ENCODE data around the gene VEGFD.

VEGFD gene

GRCh38 chrX:15334561-15334960 is 49.7 kb downstream of the VEGFD start:
- H3K4me3 ChIP-seq (ENCODE audit: low read depth, low read length) = peak overlapping the region; percentile 89
- TF ChIP-seq, protein P1, sequence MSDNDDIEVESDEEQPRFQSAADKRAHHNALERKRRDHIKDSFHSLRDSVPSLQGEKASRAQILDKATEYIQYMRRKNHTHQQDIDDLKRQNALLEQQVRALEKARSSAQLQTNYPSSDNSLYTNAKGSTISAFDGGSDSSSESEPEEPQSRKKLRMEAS (IDR thresholded peaks at IDR 0.05; ENCODE audit: low read depth, low read length) = no peak
- TF ChIP-seq POLR2A (IDR thresholded peaks at IDR 0.05; ENCODE audit: extremely low read depth, insufficient read length) (no peak), MYC (IDR thresholded peaks at IDR 0.05; ENCODE audit: low read depth, low read length) (no peak), CTCF (IDR thresholded peaks at IDR 0.05; ENCODE audit: low read depth, low read length) (no peak)
- DNase-seq (ENCODE audit: low read depth) = no peak

DNA sequence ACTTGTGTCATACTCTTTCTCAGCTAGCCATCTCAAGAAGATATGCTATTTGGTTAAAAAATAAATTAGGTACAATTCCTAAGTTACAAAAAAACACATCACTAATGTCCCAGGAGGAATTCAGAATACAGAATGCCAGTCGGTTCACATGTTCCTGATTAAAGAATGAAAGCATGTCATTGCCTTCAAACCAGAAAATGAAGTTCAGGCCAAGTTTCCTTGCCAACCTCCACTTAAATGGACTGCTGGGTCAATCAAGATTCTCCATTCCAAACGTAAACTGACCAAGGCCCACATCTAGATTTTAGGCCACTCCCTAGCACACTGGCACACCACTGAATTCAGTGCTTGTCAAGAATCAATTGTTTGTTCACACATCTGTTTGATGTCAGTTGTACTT is 55.4 kb downstream of the VEGFD start:
- TF ChIP-seq MYC (IDR thresholded peaks at IDR 0.05; ENCODE audit: low read depth, low read length) (no peak), POLR2A (IDR thresholded peaks at IDR 0.05; ENCODE audit: extremely low read depth, insufficient read length) (no peak), CTCF (IDR thresholded peaks at IDR 0.05; ENCODE audit: low read depth, low read length) (no peak)
- TF ChIP-seq, protein P1 (IDR thresholded peaks at IDR 0.05; ENCODE audit: low read depth, low read length) = no peak
- DNase-seq (ENCODE audit: low read depth) = no peak
- H3K4me3 ChIP-seq (ENCODE audit: low read depth, low read length) = no peak overlapping the region

GRCh38 chrX:15328131-15328530 is 56.1 kb downstream of the VEGFD start:
- no peak overlapping the region for H3K4me3 ChIP-seq (ENCODE audit: low read depth, low read length)
- DNase-seq (ENCODE audit: low read depth) = no peak
- no peak for TF ChIP-seq MYC (IDR thresholded peaks at IDR 0.05; ENCODE audit: low read depth, low read length)
- TF ChIP-seq CTCF (IDR thresholded peaks at IDR 0.05; ENCODE audit: low read depth, low read length) = no peak
- TF ChIP-seq, protein P1 (IDR thresholded peaks at IDR 0.05; ENCODE audit: low read depth, low read length) = no peak
- TF ChIP-seq POLR2A (IDR thresholded peaks at IDR 0.05; ENCODE audit: extremely low read depth, insufficient read length) = no peak

GRCh38 chrX:15322472-15322871 is 61.7 kb downstream of the VEGFD start:
- TF ChIP-seq CTCF (IDR thresholded peaks at IDR 0.05; ENCODE audit: low read depth, low read length) (no peak), POLR2A (IDR thresholded peaks at IDR 0.05; ENCODE audit: extremely low read depth, insufficient read length) (no peak), MYC (IDR thresholded peaks at IDR 0.05; ENCODE audit: low read depth, low read length) (no peak)
- TF ChIP-seq, protein P1 (IDR thresholded peaks at IDR 0.05; ENCODE audit: low read depth, low read length) = no peak
- H3K4me3 ChIP-seq (ENCODE audit: low read depth, low read length) = no peak overlapping the region
- DNase-seq (ENCODE audit: low read depth) = no peak

- no peak overlapping the region for H3K4me3 ChIP-seq (ENCODE audit: low read depth, low read length)
- TF ChIP-seq CTCF (IDR thresholded peaks at IDR 0.05; ENCODE audit: low read depth, low read length) (no peak), POLR2A (IDR thresholded peaks at IDR 0.05; ENCODE audit: extremely low read depth, insufficient read length) (no peak)
- TF ChIP-seq, protein P1 (IDR thresholded peaks at IDR 0.05; ENCODE audit: low read depth, low read length) = no peak
- DNase-seq (ENCODE audit: low read depth) = no peak
These were observed 62.1 kb downstream of the VEGFD start for GRCh38 chrX:15322072-15322471.

- DNase-seq (ENCODE audit: low read depth) = peak; percentile 67
- TF ChIP-seq, protein P1 (IDR thresholded peaks at IDR 0.05; ENCODE audit: low read depth, low read length) = no peak
- no peak for TF ChIP-seq POLR2A (IDR thresholded peaks at IDR 0.05; ENCODE audit: extremely low read depth, insufficient read length)
- no peak for TF ChIP-seq CTCF (IDR thresholded peaks at IDR 0.05; ENCODE audit: low read depth, low read length)
- no peak for TF ChIP-seq MYC (IDR thresholded peaks at IDR 0.05; ENCODE audit: low read depth, low read length)
- no peak overlapping the region for H3K4me3 ChIP-seq (ENCODE audit: low read depth, low read length)
These were observed 62.8 kb downstream of the VEGFD start for GRCh38 chrX:15321447-15321846.

Measured in NB4 (cell line).